HepG2 (cell line): ENCODE results near the gene NCBP1. TPM values are rescaled to one million over a fixed set of nuclear protein-coding genes. Genes with fewer than 3 reads are reported as not detected.

Experiments used
- ATAC-seq: fragments of 200-7000 bp; cut with Tn5 transposase; 3 replicates; pipeline ENCODE4 v1.9.1; 2020; ENCODE audit warnings: mild to moderate bottlenecking, moderate library complexity
- BruUV-seq: library from RNA; stranded (reverse); fragments of 400-500 nt; replicated peaks from 2 replicates; lab custom pipeline; 2021; lab: Mats Ljungman, UMichigan
- CTCF ChIA-PET: fragments of 300-600 bp; formaldehyde crosslinking; extraction: SDS; loops from one replicate; lab custom pipeline; 2021; ENCODE audit warnings: low total read pairs, inconsistent platforms, low intra/inter-chr PET ratio; lab: Yijun Ruan, JAX
- POLR2A ChIA-PET: fragments of 350-600 bp; sonication (Branson Sonifier 250); formaldehyde crosslinking; loops from one replicate; lab custom pipeline; 2020; ENCODE audit warnings: antibody characterized with exemption, inconsistent platforms; lab: Yijun Ruan, JAX
- DNase-seq: peaks from one replicate; pipeline ENCODE4 v3.0.0-alpha.2; 2015; ENCODE audit warnings: low spot score
- FAIRE-seq: peaks from 3 replicates; lab custom pipeline; 2011; peaks lifted over from hg19 to GRCh38; lab: Jason Lieb, UNC
- H2AFZ ChIP-seq: one replicate; pipeline ENCODE4 v1.6.1; 2011; ENCODE audit warnings: low read length, inconsistent platforms
- H3K27ac ChIP-seq: fragments of 300-600 bp; 3 replicates; pipeline ENCODE4 v1.8.0; 2011; ENCODE audit warnings: mixed run types, mild to moderate bottlenecking, mixed read lengths, low read length, inconsistent platforms; ENCODE audit not compliant: insufficient read depth; ENCODE audit errors: extremely low read length
- H3K27me3 ChIP-seq, 2 experiments: fragments of 200-600 bp in 1 of 2; 2 replicates in 1 of 2; 3 replicates in 1 of 2; pipeline versions ENCODE4 v1.6.0 to v1.8.0; 2011; ENCODE audit warnings: low read length in 2 of 2, mild to moderate bottlenecking in 2 of 2, moderate library complexity in 2 of 2, inconsistent platforms in 1 of 2; ENCODE audit not compliant: insufficient read depth in 2 of 2, control insufficient read depth in 1 of 2
- H3K36me3 ChIP-seq, 2 experiments: fragments of 200-600 bp in 1 of 2; replicated peaks in 1 of 2; 2 replicates in 1 of 2; 3 replicates in 1 of 2; pipeline versions ENCODE4 v1.5.1 to v1.8.0; 2011; ENCODE audit warnings: low read length in 2 of 2, inconsistent platforms in 1 of 2; ENCODE audit not compliant: insufficient read depth in 2 of 2, control insufficient read depth in 1 of 2
- H3K4me1 ChIP-seq: 2 replicates; pipeline ENCODE4 v1.5.1; 2012; ENCODE audit warnings: low read length, inconsistent platforms; ENCODE audit not compliant: insufficient read depth
- H3K4me2 ChIP-seq: 2 replicates; pipeline ENCODE4 v1.6.0; 2011; ENCODE audit warnings: low read depth, low read length, inconsistent platforms
- H3K4me3 ChIP-seq, 3 experiments: fragments of 200-600 bp in 1 of 3; sonication (generic), shearing (Covaris generic) in 1 of 3; replicated peaks in 1 of 3; 2 replicates each; pipeline ENCODE4 v1.5.1; 2011 to 2016; ENCODE audit warnings: low read length in 3 of 3, inconsistent platforms in 2 of 3, low read depth in 2 of 3, mild to moderate bottlenecking in 2 of 3, control low read depth in 1 of 3, mixed read lengths in 1 of 3; ENCODE audit not compliant: insufficient read depth in 1 of 3
- H3K79me2 ChIP-seq: one replicate; pipeline ENCODE4 v1.6.1; 2011; ENCODE audit warnings: low read length, inconsistent platforms; ENCODE audit not compliant: insufficient read depth
- H3K9ac ChIP-seq: 2 replicates; pipeline ENCODE4 v1.6.0; 2011; ENCODE audit warnings: mild to moderate bottlenecking, low read depth, low read length, inconsistent platforms; ENCODE audit not compliant: insufficient read depth
- H3K9me3 ChIP-seq: 2 replicates; pipeline ENCODE4 v1.5.1; 2012; ENCODE audit warnings: mild to moderate bottlenecking, low read length
- H4K20me1 ChIP-seq: 2 replicates; pipeline ENCODE4 v1.6.0; 2011; ENCODE audit warnings: inconsistent platforms, mild to moderate bottlenecking, low read length, moderate library complexity; ENCODE audit not compliant: insufficient read depth
- EED ChIP-seq: sonication (generic); formaldehyde crosslinking; IDR thresholded peaks from 2 replicates; pipeline ENCODE4 v1.5.0; 2020; ENCODE audit warnings: mild to moderate bottlenecking, missing genetic modification reagents
- FLYWCH1 ChIP-seq: sonication (generic); formaldehyde crosslinking; IDR thresholded peaks from 2 replicates; pipeline ENCODE4 v1.8.1; 2023; ENCODE audit warnings: mild to moderate bottlenecking, missing genetic modification reagents
- GATA4 ChIP-seq: sonication (generic); IDR thresholded peaks from 2 replicates; pipeline ENCODE4 v1.6.1; 2016; ENCODE audit warnings: antibody characterized with exemption, low read depth, borderline replicate concordance
- NBN ChIP-seq: fragments of 450-650 bp; conservative IDR thresholded peaks from 2 replicates; pipeline ENCODE4 v1.6.1; 2017
- NKX3-1 ChIP-seq: sonication (generic); formaldehyde crosslinking; IDR thresholded peaks from 2 replicates; pipeline ENCODE4 v1.5.0; 2020; ENCODE audit warnings: missing genetic modification reagents
- RXRB ChIP-seq: IDR thresholded peaks from 2 replicates; pipeline ENCODE4 v1.6.1; 2016; ENCODE audit warnings: borderline replicate concordance, missing genetic modification reagents, missing compliant biosample characterization
- SOX5 ChIP-seq: IDR thresholded peaks from 2 replicates; pipeline ENCODE4 v1.6.1; 2016; ENCODE audit warnings: borderline replicate concordance
- U2AF1 ChIP-seq: fragments of 200-400 bp; formaldehyde crosslinking; optimal IDR thresholded peaks from 2 replicates; pipeline ENCODE3; 2017; ENCODE audit warnings: mild to moderate bottlenecking, low read depth, low read length
- ZBTB3 ChIP-seq: sonication (generic); formaldehyde crosslinking; IDR thresholded peaks from 2 replicates; pipeline ENCODE4 v1.4.0; 2020; ENCODE audit warnings: low read depth, mild to moderate bottlenecking, moderate library complexity, missing genetic modification reagents, borderline replicate concordance
- ZFP36L2 ChIP-seq: sonication (generic); formaldehyde crosslinking; IDR thresholded peaks from 2 replicates; pipeline ENCODE4 v1.4.0; 2020; ENCODE audit warnings: missing genetic modification reagents
- ZFP90 ChIP-seq: sonication (generic); formaldehyde crosslinking; IDR thresholded peaks from 2 replicates; pipeline ENCODE4 v1.8.0; 2022; ENCODE audit warnings: missing genetic modification reagents, mild to moderate bottlenecking, inconsistent platforms, borderline replicate concordance
- ZNF121 ChIP-seq: sonication (generic); formaldehyde crosslinking; IDR thresholded peaks from 2 replicates; pipeline ENCODE4 v1.5.0; 2020; ENCODE audit warnings: mild to moderate bottlenecking, missing genetic modification reagents
- ZNF296 ChIP-seq: sonication (generic); formaldehyde crosslinking; conservative IDR thresholded peaks from 2 replicates; pipeline ENCODE4 v1.5.0; 2020; ENCODE audit warnings: mild to moderate bottlenecking, missing genetic modification reagents
- ZNF33B ChIP-seq: sonication (generic); formaldehyde crosslinking; IDR thresholded peaks from 2 replicates; pipeline ENCODE4 v1.5.1; 2020; ENCODE audit warnings: mild to moderate bottlenecking, missing genetic modification reagents
- ZNF746 ChIP-seq: sonication (generic); formaldehyde crosslinking; IDR thresholded peaks from 2 replicates; pipeline ENCODE4 v1.8.0; 2022; ENCODE audit warnings: mild to moderate bottlenecking, missing genetic modification reagents
- ZNF770 ChIP-seq: sonication (generic); formaldehyde crosslinking; IDR thresholded peaks from 2 replicates; pipeline ENCODE4 v1.5.0; 2020; ENCODE audit warnings: mild to moderate bottlenecking, missing genetic modification reagents
- in situ Hi-C: cut with HindIII; loops from 2 replicates; pipeline ENCODE4 v1.10.0; 2017; ENCODE audit warnings: low pct_unique_long_range_greater_than_20kb; ENCODE audit not compliant: extremely low pct_ligation_motif_present
- intact Hi-C: fragments of 100-400 bp; cut with micrococcal nuclease; formaldehyde crosslinking; loops from one replicate; pipeline ENCODE4 v1.10.0; 2022; ENCODE audit not compliant: unreplicated experiment
- polyA plus RNA-seq, 8 experiments: library from polyadenylated mRNA; depleted of rRNA in 3 of 8; stranded (reverse) in 7 of 8; unstranded in 1 of 8; fragments of >200 nt; fragmentation: Illumina TruSeq in 4 of 8; extraction: Trizol in 4 of 8; gene quantifications; 2 replicates each; pipeline versions ENCODE4 v1.2.1 to v1.2.3, GENCODE V29; 2011 to 2016; ENCODE audit warnings: low read depth in 4 of 8, missing spikeins in 1 of 8, mixed read lengths in 1 of 8; ENCODE audit not compliant: insufficient read depth in 1 of 8
- total RNA-seq, 5 experiments: library from RNA; depleted of rRNA; stranded (reverse); fragments of >200 nt; fragmentation: Illumina TruSeq; extraction: Trizol; gene quantifications; 2 replicates each; pipeline ENCODE4 v1.2.3, GENCODE V29; 2016; ENCODE audit warnings: low read depth in 1 of 5

NCBP1 gene
- total and polyA plus RNA-seq, 2 of the 13 experiments (the other 11 are each of a cell fraction or from before 2014, with no cell fraction given): 13.3 to 40.2 TPM

GRCh38 chr9:97645720-97646119 is 12.1 kb downstream of the NCBP1 start:
- Histone ChIP-seq H3K79me2 (peaks cover 7% of the 10 kb centered on the region), H3K27ac (no peak overlapping the region), H3K36me3 (peaks cover 10 to 72% of the 10 kb centered on the region in 2 experiments), H3K9ac (no peak overlapping the region), H2AFZ (no peak overlapping the region), H3K27me3 (no peaks in the 10 kb centered on the region), H3K4me2 (no peak overlapping the region), H3K9me3 (no peaks in the 10 kb centered on the region), H3K4me3 (no peak overlapping the region), H4K20me1 (no peaks in the 10 kb centered on the region), H3K4me1 (no peaks in the 10 kb centered on the region)
- ChIA-PET POLR2A (interaction anchor here (0.6 to 0.9 kb wide), 2 partner anchors 12 to 55 kb away, joined by 3 to 4 read pairs; partner anchors contain the start of genes NCBP1 and TSTD2), CTCF (no interaction called here)
- no peak for FAIRE-seq
- in situ Hi-C loops (no loop called here), intact Hi-C loops (no loop called here)
- no peak for ATAC-seq
- BruUV-seq: no TSS peak
- DNase-seq: no peak
- TF ChIP-seq EED (CRISPR knock-in tag) (no peak), GATA4 (no peak), ZFP36L2 (no peak), SOX5 (CRISPR knock-in tag) (no peak), ZNF121 (CRISPR knock-in tag) (no peak), FLYWCH1 (CRISPR knock-in tag) (no peak), NBN (no peak), ZBTB3 (CRISPR knock-in tag) (no peak), U2AF1 (no peak), RXRB (no peak), ZNF296 (CRISPR knock-in tag) (no peak), ZNF746 (CRISPR knock-in tag) (no peak), ZFP90 (CRISPR knock-in tag) (no peak), ZNF33B (no peak), NKX3-1 (CRISPR knock-in tag) (no peak), ZNF770 (CRISPR knock-in tag) (no peak)
